ENCODE measurements around the gene ELL.
A peak's percentile ranks its signal among the peaks of the same experiment; 100 is the strongest.

ELL gene

GRCh38 chr19:18488838-18489626, 32.8 kb downstream of the ELL start:
- no peak for DNase-seq (ENCODE audit: low read depth)

GRCh38 chr19:18488403-18488723, 33.5 kb downstream of the ELL start:
- no peak for DNase-seq (ENCODE audit: low read depth)

GRCh38 chr19:18487576-18488402, 34.1 kb downstream of the ELL start:
- DNase-seq (ENCODE audit: low read depth), result no peak

GRCh38 chr19:18486746-18487145, 35.1 kb downstream of the ELL start:
- DNase-seq (ENCODE audit: low read depth), result no peak

- no peak for DNase-seq (ENCODE audit: low read depth)
Measured at GRCh38 chr19:18484992-18485391, 36.9 kb downstream of the ELL start.

GRCh38 chr19:18483119-18483890, 38.6 kb downstream of the ELL start:
- DNase-seq (ENCODE audit: low read depth), result no peak

- no peak for DNase-seq (ENCODE audit: low read depth)
Measured at GRCh38 chr19:18481505-18482222, 40.2 kb downstream of the ELL start.

GRCh38 chr19:18480006-18480691, 41.7 kb downstream of the ELL start:
- DNase-seq (ENCODE audit: low read depth), result no peak

GRCh38 chr19:18478545-18479311, 43.1 kb downstream of the ELL start:
- DNase-seq (ENCODE audit: low read depth), result peak; percentile 70

- no peak for DNase-seq (ENCODE audit: low read depth)
Measured at GRCh38 chr19:18477974-18478373, 43.9 kb downstream of the ELL start.

GRCh38 chr19:18477042-18477779, 44.7 kb downstream of the ELL start:
- DNase-seq (ENCODE audit: low read depth), result no peak

- no peak for DNase-seq (ENCODE audit: low read depth)
Measured at GRCh38 chr19:18476507-18477041, 45.3 kb downstream of the ELL start.

- DNase-seq (ENCODE audit: low read depth), result no peak
Measured at GRCh38 chr19:18475762-18476331, 46.0 kb downstream of the ELL start.

GRCh38 chr19:18475004-18475453, 46.8 kb downstream of the ELL start:
- DNase-seq (ENCODE audit: low read depth), result peak; percentile 46

GRCh38 chr19:18474366-18474887, 47.4 kb downstream of the ELL start:
- no peak for DNase-seq (ENCODE audit: low read depth)

GRCh38 chr19:18473706-18474087, 48.2 kb downstream of the ELL start:
- DNase-seq (ENCODE audit: low read depth), result no peak

- no peak for DNase-seq (ENCODE audit: low read depth)
Measured at GRCh38 chr19:18473003-18473705, 48.7 kb downstream of the ELL start.

- DNase-seq (ENCODE audit: low read depth), result no peak
Measured at GRCh38 chr19:18470787-18471186, 51.1 kb downstream of the ELL start.
